CD4-positive, alpha-beta T cell (primary cell): ENCODE results near the gene TRERF1. TPM values are rescaled to one million over a fixed set of nuclear protein-coding genes. Genes with fewer than 3 reads are reported as not detected.

Experiments
- ATAC-seq: fragments of 200-7000 bp; cut with Tn5 transposase; one replicate; pipeline ENCODE4 v1.10.0; 2022; ENCODE audit warnings: mild to moderate bottlenecking; ENCODE audit not compliant: poor library complexity
- CTCF ChIA-PET: fragments of 350-600 bp; sonication (Branson Sonifier 250); formaldehyde crosslinking; loops from one replicate; lab custom pipeline; 2021; ENCODE audit warnings: antibody characterized with exemption, inconsistent platforms; lab: Charles Lee
- POLR2A ChIA-PET: fragments of 350-600 bp; sonication (Branson Sonifier 250); formaldehyde crosslinking; loops from one replicate; lab custom pipeline; 2021; ENCODE audit warnings: antibody characterized with exemption, inconsistent platforms; lab: Charles Lee
- DNase-seq, 14 experiments: peaks; one replicate each; pipeline ENCODE4 v3.0.0-alpha.2; 2013 to 2020; ENCODE audit warnings: mixed read lengths in 2 of 14
- H3K27ac ChIP-seq, 2 donors: one replicate each; pipeline versions ENCODE4 v1.5.1 to v1.7.0; 2013; ENCODE audit warnings: low read length in 2 of 2, low read depth in 1 of 2, mild to moderate bottlenecking in 1 of 2
- H3K27me3 ChIP-seq, 2 experiments: 1 replicate in 1 of 2; 2 replicates in 1 of 2; pipeline versions ENCODE4 v1.6.1 to v1.7.0; 2013; ENCODE audit warnings: low read length in 2 of 2, control low read depth in 1 of 2, mild to moderate bottlenecking in 1 of 2, moderate library complexity in 1 of 2; ENCODE audit not compliant: insufficient read depth in 2 of 2, control insufficient read depth in 1 of 2
- H3K36me3 ChIP-seq: one replicate; pipeline ENCODE4 v1.6.1; 2013; ENCODE audit warnings: low read length, control low read depth; ENCODE audit not compliant: insufficient read depth
- H3K4me1 ChIP-seq: one replicate; pipeline ENCODE4 v1.6.1; 2013; ENCODE audit warnings: low read length, control low read depth; ENCODE audit not compliant: insufficient read depth
- H3K4me3 ChIP-seq: one replicate; pipeline ENCODE4 v1.5.1; 2013; ENCODE audit warnings: mild to moderate bottlenecking, low read length, moderate library complexity
- H3K9me3 ChIP-seq, 2 experiments: 1 replicate in 1 of 2; 2 replicates in 1 of 2; pipeline versions ENCODE4 v1.6.1 to v1.7.0; 2013; ENCODE audit warnings: low read length in 2 of 2, mild to moderate bottlenecking in 2 of 2, control low read depth in 1 of 2, moderate library complexity in 1 of 2; ENCODE audit not compliant: control insufficient read depth in 1 of 2, insufficient read depth in 1 of 2
- H3K27ac Mint-ChIP-seq: one replicate; pipeline ENCODE4 v1.8.0; 2020; ENCODE audit warnings: mixed read lengths
- H3K27me3 Mint-ChIP-seq: one replicate; pipeline ENCODE4 v1.8.0; 2021; ENCODE audit warnings: mixed read lengths
- H3K36me3 Mint-ChIP-seq: one replicate; pipeline ENCODE4 v1.8.0; 2021; ENCODE audit warnings: low read depth, mixed read lengths
- H3K4me1 Mint-ChIP-seq: one replicate; pipeline ENCODE4 v1.8.0; 2021; ENCODE audit warnings: low read depth, mixed read lengths
- H3K4me3 Mint-ChIP-seq: one replicate; pipeline ENCODE4 v1.8.0; 2020; ENCODE audit warnings: mild to moderate bottlenecking, mixed read lengths
- H3K9me3 Mint-ChIP-seq: one replicate; pipeline ENCODE4 v1.8.0; 2020; ENCODE audit warnings: mixed read lengths
- CTCF ChIP-seq: fragments of 200-600 bp; IDR thresholded peaks from one replicate; pipeline ENCODE4 v1.8.0; 2022; ENCODE audit warnings: antibody characterized with exemption, mild to moderate bottlenecking
- intact Hi-C, 2 experiments: fragments of 100-400 bp; cut with DNase I in 1 of 2; cut with micrococcal nuclease in 1 of 2; formaldehyde crosslinking; loops; one replicate each; pipeline versions ENCODE4 v1.15.1 to v1.9.0; 2023 to 2025; cut with DNase I, micrococcal nuclease
- total RNA-seq, 174 experiments: library from RNA in 2 of 174; stranded (reverse) in 2 of 174; gene quantifications; one replicate each; pipeline ENCODE4 v1.2.3 and lab custom pipeline; 2021 to 2026

Gene TRERF1
- total RNA-seq, 2 experiments from 2014 or later = 31.0 to 31.7 TPM

DNA sequence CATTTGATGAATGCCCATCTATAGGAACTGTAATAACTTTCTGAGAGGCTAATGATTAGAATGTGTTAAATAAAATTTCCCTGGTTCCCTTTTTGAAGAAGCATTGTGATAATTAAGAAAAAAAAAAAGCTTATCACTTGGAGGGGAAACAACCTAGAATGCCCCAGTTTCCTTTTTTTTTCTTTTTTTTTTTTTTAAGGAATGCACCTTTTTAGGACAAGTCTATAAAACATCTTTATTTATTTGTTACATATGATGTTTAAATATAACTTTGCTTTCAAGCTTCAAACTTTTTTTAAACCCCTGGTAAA, 226.7 kb downstream of the TRERF1 start:
- POLR2A ChIA-PET = no interaction called here
- no peak overlapping the region for H3K27ac Mint-ChIP-seq
- intact Hi-C loops = no loop called here

GRCh38 chr6:42224222-42225028, 227.3 kb downstream of the TRERF1 start:
- H3K9me3 ChIP-seq = no peaks in the 10 kb centered on the region
- H3K27me3 ChIP-seq = no peaks in the 10 kb centered on the region
- ChIA-PET POLR2A (no interaction called here), CTCF (interaction anchor here (1.5 kb wide), 1 partner anchor 323 kb away, joined by 6 read pairs; no protein-coding TSS in a partner anchor)
- no peak overlapping the region for H3K27ac ChIP-seq
- no peaks in the 10 kb centered on the region for H3K4me1 ChIP-seq
- Mint-ChIP-seq H3K4me1 (no peaks in the 10 kb centered on the region), H3K36me3 (peaks cover 26% of the 10 kb centered on the region), H3K4me3 (no peak overlapping the region), H3K27me3 (no peaks in the 10 kb centered on the region), H3K9me3 (no peaks in the 10 kb centered on the region), H3K27ac (no peak overlapping the region)
- TF ChIP-seq CTCF = no peak
- intact Hi-C loops = no loop called here
- ATAC-seq (no peak), DNase-seq (peak in 2 of 14 experiments; percentile 10 to 29)
- peaks cover 21% of the 10 kb centered on the region for H3K36me3 ChIP-seq
- H3K4me3 ChIP-seq = no peak overlapping the region

More for the DNA sequence above, 226.7 kb downstream of the TRERF1 start:
- H3K9me3 ChIP-seq = no peaks in the 10 kb centered on the region
- Mint-ChIP-seq H3K27me3 (no peaks in the 10 kb centered on the region), H3K9me3 (no peaks in the 10 kb centered on the region), H3K4me1 (no peaks in the 10 kb centered on the region), H3K4me3 (no peak overlapping the region), H3K36me3 (peaks cover 31% of the 10 kb centered on the region)
- peaks cover 27% of the 10 kb centered on the region for H3K36me3 ChIP-seq
- ATAC-seq (no peak), DNase-seq (no peak)
- no peak for TF ChIP-seq CTCF
- H3K4me3 ChIP-seq = no peak overlapping the region
- no peaks in the 10 kb centered on the region for H3K27me3 ChIP-seq
- H3K4me1 ChIP-seq = no peaks in the 10 kb centered on the region
- CTCF ChIA-PET = interaction anchor here (1.2 to 1.5 kb wide), 2 partner anchors 10 to 323 kb away, joined by 3 to 6 read pairs; no protein-coding TSS in a partner anchor
- no peak overlapping the region for H3K27ac ChIP-seq

DNA sequence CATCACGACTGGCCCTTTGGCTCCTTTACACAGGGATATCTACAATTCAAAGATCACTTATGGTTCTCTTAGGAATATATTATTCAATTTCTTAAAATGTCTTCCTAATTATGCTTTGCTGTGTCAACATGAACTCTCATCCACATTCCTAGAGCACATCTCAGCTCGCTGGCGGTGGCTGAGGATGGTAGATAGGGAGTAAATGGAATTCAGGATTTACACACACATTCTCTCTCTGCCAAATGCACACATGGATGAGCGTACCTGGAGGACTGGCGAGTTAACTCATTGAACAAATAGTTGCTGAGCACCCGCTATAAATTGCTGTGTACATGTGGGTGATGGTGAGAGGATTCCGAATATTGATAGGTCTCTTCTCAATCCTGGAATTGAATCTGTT, 229.3 kb downstream of the TRERF1 start:
- DNase-seq (no peak), ATAC-seq (no peak)
- H3K36me3 ChIP-seq = peaks cover 5% of the 10 kb centered on the region
- Mint-ChIP-seq H3K27ac (no peak overlapping the region), H3K27me3 (no peaks in the 10 kb centered on the region), H3K9me3 (no peaks in the 10 kb centered on the region), H3K36me3 (peaks cover 12% of the 10 kb centered on the region), H3K4me3 (no peak overlapping the region), H3K4me1 (peaks cover 5% of the 10 kb centered on the region)
- H3K9me3 ChIP-seq = no peaks in the 10 kb centered on the region
- intact Hi-C loops = no loop called here
- H3K27ac ChIP-seq = no peak overlapping the region
- no peak for TF ChIP-seq CTCF
- no peaks in the 10 kb centered on the region for H3K27me3 ChIP-seq
- H3K4me1 ChIP-seq = peaks cover 5% of the 10 kb centered on the region
- H3K4me3 ChIP-seq = no peak overlapping the region
- ChIA-PET CTCF (no interaction called here), POLR2A (no interaction called here)
